NCI-H2029 (cell line): ENCODE measurements around the gene FXR2.

Experiments used
- DNase-seq: peaks from one replicate; lab custom pipeline; 2025; lab: John Stamatoyannopoulos, UW

The FXR2 gene

DNA sequence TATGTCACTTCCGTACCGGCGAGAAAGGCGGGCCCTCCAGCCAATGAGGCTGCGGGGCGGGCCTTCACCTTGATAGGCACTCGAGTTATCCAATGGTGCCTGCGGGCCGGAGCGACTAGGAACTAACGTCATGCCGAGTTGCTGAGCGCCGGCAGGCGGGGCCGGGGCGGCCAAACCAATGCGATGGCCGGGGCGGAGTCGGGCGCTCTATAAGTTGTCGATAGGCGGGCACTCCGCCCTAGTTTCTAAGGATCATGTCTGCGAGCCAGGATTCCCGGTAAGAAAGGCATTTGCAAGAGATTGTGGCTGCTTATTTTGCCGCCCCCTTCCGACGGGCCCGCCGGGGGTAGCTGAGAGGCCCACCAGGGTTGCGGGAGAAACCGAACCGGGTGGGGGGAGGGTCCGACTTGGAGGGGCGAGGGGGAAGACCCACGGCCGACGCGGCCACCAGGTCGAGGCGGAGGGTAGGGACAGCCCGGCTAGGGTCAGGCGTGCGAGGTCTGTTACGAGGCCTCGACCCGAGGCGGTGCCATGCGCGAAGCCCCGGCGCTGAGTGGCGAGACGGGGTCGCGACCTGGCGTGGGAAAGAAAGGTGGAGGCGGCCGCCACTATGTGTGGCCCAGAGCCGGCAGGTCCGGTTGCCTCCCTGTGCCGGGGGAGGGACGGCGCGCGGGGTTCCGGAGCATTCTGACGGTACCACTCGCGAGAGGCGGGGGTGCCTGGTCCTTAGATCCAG is 41.9 kb downstream of the FXR2 start:
- peak; percentile 94 for DNase-seq

DNA sequence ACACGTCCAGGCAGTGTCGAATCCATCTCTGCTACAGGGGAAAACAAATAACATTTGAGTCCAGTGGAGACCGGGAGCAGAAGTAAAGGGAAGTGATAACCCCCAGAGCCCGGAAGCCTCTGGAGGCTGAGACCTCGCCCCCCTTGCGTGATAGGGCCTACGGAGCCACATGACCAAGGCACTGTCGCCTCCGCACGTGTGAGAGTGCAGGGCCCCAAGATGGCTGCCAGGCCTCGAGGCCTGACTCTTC is 42.4 kb downstream of the FXR2 start:
- no peak for DNase-seq

GRCh38 chr17:7570351-7570750 is 44.3 kb downstream of the FXR2 start:
- DNase-seq = no peak

- DNase-seq = no peak
These were observed 45.1 kb downstream of the FXR2 start for GRCh38 chr17:7569571-7569970.

- DNase-seq = no peak
These were observed 51.4 kb downstream of the FXR2 start for GRCh38 chr17:7563115-7563869.

GRCh38 chr17:7562208-7562605 is 52.5 kb downstream of the FXR2 start:
- DNase-seq = no peak

DNA sequence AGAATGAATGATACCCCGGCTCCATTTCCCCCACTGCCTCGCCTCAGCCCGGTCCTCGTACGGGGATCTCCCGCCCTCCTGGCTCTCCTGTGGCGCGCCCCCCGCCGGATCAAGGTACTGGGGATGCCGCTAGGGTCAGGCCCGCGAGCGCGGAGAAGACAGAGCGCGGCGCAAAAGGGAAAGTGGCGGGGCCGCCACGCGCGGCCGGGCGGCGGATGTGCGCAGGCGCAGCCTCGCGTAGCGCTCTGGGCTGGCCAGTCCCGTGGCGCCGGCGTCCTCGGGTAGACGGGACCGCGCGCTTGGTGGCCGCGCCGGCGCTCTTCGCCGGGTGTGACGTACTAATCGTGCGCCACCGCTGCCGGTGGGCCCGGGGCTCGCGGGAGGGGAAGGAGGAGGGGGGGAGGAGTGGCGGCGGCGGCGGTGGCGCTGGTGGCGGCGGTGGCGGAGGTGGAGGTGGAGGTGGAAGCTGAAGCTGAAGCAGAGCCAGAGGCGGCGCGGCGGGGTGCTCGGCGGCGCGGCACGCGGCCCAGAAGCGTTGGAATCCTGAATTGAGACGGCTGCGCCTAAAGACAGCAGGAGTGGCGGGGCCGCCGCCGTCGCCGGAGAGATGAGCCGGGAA is 53.0 kb downstream of the FXR2 start, which contains the start of gene SENP3:
SENP3 (plus strand) TSS at position 331 of the 619 bp plus-strand sequence. CDS start 1,158 bp downstream, outside the sequence.
- DNase-seq = peak; percentile 57

- DNase-seq = peak; percentile 50
These were observed 53.6 kb downstream of the FXR2 start for GRCh38 chr17:7561028-7561575.

GRCh38 chr17:7560172-7561027 is 54.3 kb downstream of the FXR2 start:
- DNase-seq = no peak

GRCh38 chr17:7559320-7560171 is 55.2 kb downstream of the FXR2 start:
- no peak for DNase-seq

DNA sequence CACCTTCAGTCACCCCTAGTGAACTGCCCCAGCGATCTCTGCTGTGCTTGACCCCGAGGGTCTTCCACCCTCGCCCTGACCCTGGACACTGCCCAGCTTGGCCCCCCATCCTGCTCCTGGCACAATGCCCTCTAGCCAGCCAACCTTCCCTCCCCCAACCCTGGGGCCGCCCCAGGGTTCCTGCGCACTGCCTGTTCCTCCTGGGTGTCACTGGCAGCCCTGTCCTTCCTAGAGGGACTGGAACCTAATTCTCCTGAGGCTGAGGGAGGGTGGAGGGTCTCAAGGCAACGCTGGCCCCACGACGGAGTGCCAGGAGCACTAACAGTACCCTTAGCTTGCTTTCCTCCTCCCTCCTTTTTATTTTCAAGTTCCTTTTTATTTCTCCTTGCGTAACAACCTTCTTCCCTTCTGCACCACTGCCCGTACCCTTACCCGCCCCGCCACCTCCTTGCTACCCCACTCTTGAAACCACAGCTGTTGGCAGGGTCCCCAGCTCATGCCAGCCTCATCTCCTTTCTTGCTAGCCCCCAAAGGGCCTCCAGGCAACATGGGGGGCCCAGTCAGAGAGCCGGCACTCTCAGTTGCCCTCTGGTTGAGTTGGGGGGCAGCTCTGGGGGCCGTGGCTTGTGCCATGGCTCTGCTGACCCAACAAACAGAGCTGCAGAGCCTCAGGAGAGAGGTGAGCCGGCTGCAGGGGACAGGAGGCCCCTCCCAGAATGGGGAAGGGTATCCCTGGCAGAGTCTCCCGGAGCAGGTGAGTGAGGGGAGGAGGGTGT is 56.0 kb downstream of the FXR2 start, which contains the start of gene TNFSF13:
TNFSF13 (plus strand) TSS at position 207 of the 776 bp plus-strand sequence; CDS start at position 497, 290 bp downstream.
- DNase-seq = no peak

- peak; percentile 64 for DNase-seq
These were observed 56.7 kb downstream of the FXR2 start for GRCh38 chr17:7557775-7558543.

GRCh38 chr17:7557147-7557764 is 57.4 kb downstream of the FXR2 start:
- DNase-seq = no peak

DNA sequence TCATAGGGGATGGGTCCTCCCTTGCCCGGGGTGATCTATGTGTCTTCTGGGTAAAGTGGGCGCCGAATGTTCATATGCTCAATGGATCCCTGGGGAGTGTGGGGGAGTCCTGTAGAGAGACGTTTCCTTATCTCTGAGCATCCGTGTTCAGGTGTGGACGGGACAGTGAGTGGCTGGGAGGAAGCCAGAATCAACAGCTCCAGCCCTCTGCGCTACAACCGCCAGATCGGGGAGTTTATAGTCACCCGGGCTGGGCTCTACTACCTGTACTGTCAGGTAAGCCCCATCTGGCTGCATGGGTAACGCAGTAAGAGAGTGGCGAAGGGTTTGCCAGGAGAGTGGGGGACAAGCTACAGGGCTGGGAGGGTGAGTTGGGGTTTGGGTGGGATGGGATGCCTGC is 58.1 kb downstream of the FXR2 start:
- no peak for DNase-seq

DNA sequence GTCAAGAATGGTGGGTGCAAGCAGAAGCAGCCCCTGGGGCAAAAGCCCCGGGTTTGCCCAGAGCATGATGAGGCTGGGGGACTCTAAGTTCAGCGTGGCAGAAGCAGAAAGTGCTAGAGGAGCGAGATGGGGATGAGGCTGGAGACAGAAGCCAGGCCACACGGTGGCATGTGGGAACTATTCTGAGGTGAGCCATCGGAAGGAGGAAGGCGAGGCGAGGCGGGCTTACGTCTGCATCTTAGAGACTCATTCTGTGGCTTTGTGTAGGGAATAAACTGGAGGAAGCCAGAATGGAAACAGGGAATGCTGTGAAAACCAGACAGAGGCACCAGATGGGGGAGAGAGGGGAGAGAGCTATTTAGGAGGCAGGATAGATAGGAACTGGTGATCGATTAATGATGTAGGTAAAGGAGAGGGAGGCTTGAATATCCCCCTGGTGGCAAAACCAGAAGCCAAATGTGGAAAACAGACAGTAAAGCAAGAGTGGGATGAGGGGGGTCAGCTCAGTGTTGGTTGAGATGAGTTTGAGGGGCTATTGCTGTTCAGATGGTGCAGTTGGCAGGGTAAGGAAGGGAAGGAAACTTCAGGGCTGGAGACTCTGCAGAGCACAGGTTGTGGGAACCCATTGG is 59.3 kb downstream of the FXR2 start:
- DNase-seq = no peak

- DNase-seq = no peak
These were observed 61.3 kb downstream of the FXR2 start for GRCh38 chr17:7553356-7553755.

GRCh38 chr17:7552621-7553051 is 62.1 kb downstream of the FXR2 start:
- DNase-seq = no peak

- DNase-seq = no peak
These were observed 63.3 kb downstream of the FXR2 start for GRCh38 chr17:7551396-7551795.
